Effector memory CD4-positive, alpha-beta T cell (primary cell): ENCODE results near the gene SUSD1.

Experiments
- DNase-seq, 3 donors: peaks; one replicate each; pipeline ENCODE4 v3.0.0-alpha.2; 2020
- H3K27ac ChIP-seq: 2 replicates; pipeline ENCODE4 v1.7.0; 2013; ENCODE audit warnings: mild to moderate bottlenecking, low read length, moderate library complexity; ENCODE audit not compliant: insufficient read depth, poor library complexity, severe bottlenecking
- H3K27me3 ChIP-seq: replicated peaks from 2 replicates; pipeline ENCODE4 v1.7.0; 2013; ENCODE audit warnings: mild to moderate bottlenecking, low read length; ENCODE audit not compliant: insufficient read depth, control insufficient read depth, poor library complexity, severe bottlenecking
- H3K36me3 ChIP-seq: 2 replicates; pipeline ENCODE4 v1.7.0; 2013; ENCODE audit warnings: mild to moderate bottlenecking, low read length, moderate library complexity; ENCODE audit not compliant: control insufficient read depth, insufficient read depth
- H3K4me1 ChIP-seq: 2 replicates; pipeline ENCODE4 v1.7.0; 2013; ENCODE audit warnings: low read length, mild to moderate bottlenecking; ENCODE audit not compliant: control insufficient read depth, insufficient read depth, poor library complexity, severe bottlenecking
- H3K4me3 ChIP-seq: 2 replicates; pipeline ENCODE4 v1.7.0; 2013; ENCODE audit warnings: low read length, low read depth, mild to moderate bottlenecking; ENCODE audit not compliant: insufficient read depth, poor library complexity, severe bottlenecking
- H3K9me3 ChIP-seq: 2 replicates; pipeline ENCODE4 v1.7.0; 2013; ENCODE audit warnings: mild to moderate bottlenecking, low read length, moderate library complexity; ENCODE audit not compliant: control insufficient read depth

Gene SUSD1

GRCh38 chr9:112159781-112160180, 15.3 kb downstream of the SUSD1 start:
- Histone ChIP-seq H3K27ac (no peak overlapping the region), H3K4me3 (no peak overlapping the region), H3K36me3 (no peaks in the 10 kb centered on the region), H3K4me1 (no peaks in the 10 kb centered on the region), H3K9me3 (no peaks in the 10 kb centered on the region), H3K27me3 (no peaks in the 10 kb centered on the region)
- DNase-seq = no peak

GRCh38 chr9:112158656-112159367, 16.3 kb downstream of the SUSD1 start:
- Histone ChIP-seq H3K36me3 (no peaks in the 10 kb centered on the region), H3K4me1 (no peaks in the 10 kb centered on the region), H3K4me3 (no peak overlapping the region), H3K27me3 (no peaks in the 10 kb centered on the region), H3K9me3 (no peaks in the 10 kb centered on the region), H3K27ac (no peak overlapping the region)
- DNase-seq = no peak

DNA sequence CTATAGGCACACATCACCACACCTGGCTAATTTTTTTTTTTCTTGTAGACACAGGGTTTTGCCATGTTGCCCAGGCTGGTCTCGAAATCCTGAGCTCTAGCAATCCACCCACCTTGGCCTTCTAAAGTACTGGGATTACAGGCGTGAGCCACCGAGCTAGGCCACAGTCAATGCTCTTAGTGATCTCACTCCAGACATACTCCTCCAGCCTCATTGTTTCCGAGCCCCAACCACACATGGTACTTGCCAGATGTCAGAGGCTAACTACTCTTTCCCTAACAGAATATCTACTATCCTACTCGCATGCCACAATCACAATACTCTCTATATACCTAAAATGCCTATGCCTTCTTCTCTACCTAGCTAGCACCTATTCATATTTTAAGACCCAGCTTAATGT, 17.1 kb downstream of the SUSD1 start:
- Histone ChIP-seq H3K27ac (no peak overlapping the region), H3K27me3 (no peaks in the 10 kb centered on the region), H3K4me1 (no peaks in the 10 kb centered on the region), H3K36me3 (no peaks in the 10 kb centered on the region), H3K4me3 (no peak overlapping the region), H3K9me3 (no peaks in the 10 kb centered on the region)
- no peak for DNase-seq

DNA sequence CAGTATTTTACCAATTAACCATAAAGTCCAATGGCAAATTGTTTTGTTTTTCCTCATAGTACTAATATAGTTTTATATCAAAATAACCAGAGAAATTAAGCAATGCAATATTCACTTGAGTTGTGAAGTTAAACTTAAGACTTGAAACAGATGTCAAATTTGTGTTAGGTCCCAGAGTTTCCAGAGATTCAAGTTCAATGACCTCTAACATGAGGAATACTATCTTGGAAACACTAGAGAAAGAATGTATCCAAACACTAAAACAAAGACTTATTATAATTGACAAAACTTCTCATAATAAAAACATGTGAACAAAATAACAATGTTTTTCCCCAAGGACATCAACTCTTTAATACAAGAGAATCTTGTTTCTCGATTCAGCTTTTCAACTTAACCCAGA, 18.0 kb downstream of the SUSD1 start:
- H3K27me3 ChIP-seq = no peaks in the 10 kb centered on the region
- H3K9me3 ChIP-seq = no peaks in the 10 kb centered on the region
- H3K4me1 ChIP-seq = no peaks in the 10 kb centered on the region
- no peak overlapping the region for H3K4me3 ChIP-seq
- DNase-seq = no peak
- no peak overlapping the region for H3K27ac ChIP-seq
- H3K36me3 ChIP-seq = no peaks in the 10 kb centered on the region

GRCh38 chr9:112149211-112149610, 25.9 kb downstream of the SUSD1 start:
- H3K27me3 ChIP-seq = no peaks in the 10 kb centered on the region
- H3K36me3 ChIP-seq = no peaks in the 10 kb centered on the region
- H3K4me1 ChIP-seq = no peaks in the 10 kb centered on the region
- H3K9me3 ChIP-seq = no peaks in the 10 kb centered on the region
- DNase-seq = no peak
- H3K27ac ChIP-seq = no peak overlapping the region
- no peak overlapping the region for H3K4me3 ChIP-seq

DNA sequence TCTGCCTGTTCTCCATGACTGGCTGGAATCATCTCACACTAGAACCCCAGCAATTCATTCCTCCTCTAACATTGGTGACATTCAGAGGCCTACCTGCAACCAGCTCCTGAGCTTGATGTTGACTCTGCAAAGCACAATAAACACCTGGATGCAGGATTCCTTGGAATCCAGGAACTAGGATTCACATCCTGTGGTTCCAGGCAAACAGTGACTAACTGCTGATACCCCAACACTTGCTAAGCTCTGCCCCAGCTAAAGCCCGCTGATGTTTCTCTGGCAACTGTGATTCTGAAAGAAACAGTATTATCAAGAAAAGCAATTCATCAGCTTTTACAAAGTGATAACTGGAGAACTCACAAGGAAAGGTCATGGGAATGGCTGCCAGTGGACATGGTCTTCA, 29.2 kb downstream of the SUSD1 start:
- no peaks in the 10 kb centered on the region for H3K9me3 ChIP-seq
- DNase-seq = no peak
- no peaks in the 10 kb centered on the region for H3K4me1 ChIP-seq
- H3K36me3 ChIP-seq = peaks cover 4% of the 10 kb centered on the region
- H3K4me3 ChIP-seq = no peak overlapping the region
- H3K27me3 ChIP-seq = no peaks in the 10 kb centered on the region
- no peak overlapping the region for H3K27ac ChIP-seq

DNA sequence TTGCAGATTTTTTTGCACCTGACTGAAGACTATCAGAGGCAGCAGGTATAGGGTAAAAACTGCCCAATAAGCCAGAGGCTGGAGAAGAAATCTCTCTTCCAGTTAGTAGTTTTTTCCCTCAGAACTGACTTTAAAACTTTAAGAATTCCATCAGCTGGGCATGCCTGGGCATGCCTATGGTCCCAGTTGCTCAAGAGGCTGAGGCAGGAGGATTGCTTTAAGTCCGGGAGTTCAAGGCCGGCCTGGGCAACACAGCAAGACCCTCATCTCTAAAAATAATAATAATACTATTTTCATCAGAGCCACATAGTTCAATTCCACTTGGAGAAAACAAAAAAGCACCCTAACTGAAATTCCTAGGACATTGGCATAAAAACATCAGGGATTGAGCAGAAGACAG, 30.3 kb downstream of the SUSD1 start:
- no peak for DNase-seq
- Histone ChIP-seq H3K36me3 (peaks cover 4% of the 10 kb centered on the region), H3K27ac (no peak overlapping the region), H3K4me3 (no peak overlapping the region), H3K4me1 (no peaks in the 10 kb centered on the region), H3K27me3 (no peaks in the 10 kb centered on the region), H3K9me3 (no peaks in the 10 kb centered on the region)

DNA sequence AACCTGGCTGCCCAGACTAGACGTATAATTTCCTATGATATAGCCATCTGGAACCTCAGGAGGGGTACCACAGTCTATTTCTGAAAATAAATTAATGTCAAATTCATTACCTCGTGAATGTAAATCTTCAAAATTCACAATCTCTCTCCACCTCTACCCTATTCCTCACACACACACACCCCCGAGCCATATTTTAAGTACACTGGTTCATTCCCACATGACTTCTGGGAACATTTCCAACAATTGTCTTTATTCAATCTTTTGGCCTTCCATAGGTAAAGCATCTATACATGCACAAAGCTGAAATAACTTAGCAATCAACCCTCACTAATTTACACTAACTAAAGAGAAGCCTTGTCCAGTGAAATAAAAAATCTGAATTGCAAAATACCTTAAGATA, 32.7 kb downstream of the SUSD1 start:
- Histone ChIP-seq H3K27ac (no peak overlapping the region), H3K4me1 (no peaks in the 10 kb centered on the region), H3K36me3 (peaks cover 4% of the 10 kb centered on the region), H3K27me3 (no peaks in the 10 kb centered on the region), H3K4me3 (no peak overlapping the region), H3K9me3 (no peaks in the 10 kb centered on the region)
- no peak for DNase-seq

DNA sequence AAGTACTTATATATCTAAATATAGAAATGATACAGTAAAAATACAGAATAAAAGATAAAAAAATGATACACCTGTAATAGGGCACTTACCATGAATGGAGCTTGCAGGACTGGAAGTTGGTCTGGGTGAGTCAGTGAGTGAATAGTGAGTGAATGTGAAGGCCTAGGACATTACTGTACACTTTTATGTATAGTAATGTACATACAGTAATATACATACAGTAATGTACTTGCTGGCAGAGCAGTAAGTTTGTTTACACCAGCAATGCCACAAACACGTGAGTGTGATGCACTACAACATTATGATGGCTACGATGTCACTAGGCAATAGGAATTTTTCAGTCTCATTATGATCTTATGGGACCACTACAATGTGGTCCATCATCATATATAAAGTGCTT, 34.2 kb downstream of the SUSD1 start:
- H3K27ac ChIP-seq = no peak overlapping the region
- no peaks in the 10 kb centered on the region for H3K9me3 ChIP-seq
- H3K4me3 ChIP-seq = no peak overlapping the region
- DNase-seq = no peak
- no peaks in the 10 kb centered on the region for H3K27me3 ChIP-seq
- no peaks in the 10 kb centered on the region for H3K4me1 ChIP-seq
- H3K36me3 ChIP-seq = peaks cover 4% of the 10 kb centered on the region

DNA sequence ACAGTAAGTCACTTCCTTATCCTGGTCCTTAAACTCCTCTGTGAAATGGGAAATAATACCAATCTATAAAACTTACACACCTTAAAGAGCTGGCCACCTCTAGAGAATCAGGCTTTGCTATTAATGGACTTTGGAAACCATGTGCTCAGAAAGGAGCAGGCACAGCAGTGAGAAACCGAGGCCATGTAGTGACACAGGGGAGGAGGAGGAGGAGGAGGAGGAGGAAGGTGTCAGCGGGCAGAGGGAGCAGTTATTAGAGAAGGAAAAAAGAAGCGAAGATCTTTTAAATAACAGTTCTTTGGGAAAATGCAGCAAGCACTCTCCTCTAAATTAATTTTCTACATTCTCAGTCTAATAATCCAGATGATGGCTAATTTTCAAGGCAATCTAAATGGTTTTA, 38.0 kb downstream of the SUSD1 start:
- peaks cover 7% of the 10 kb centered on the region for H3K36me3 ChIP-seq
- no peaks in the 10 kb centered on the region for H3K9me3 ChIP-seq
- no peaks in the 10 kb centered on the region for H3K4me1 ChIP-seq
- H3K4me3 ChIP-seq = no peak overlapping the region
- no peak overlapping the region for H3K27ac ChIP-seq
- no peaks in the 10 kb centered on the region for H3K27me3 ChIP-seq
- DNase-seq = no peak
